KOPT-K1 (cell line): ENCODE data around the gene LCE7A.

Experiments used
- H3K27ac ChIP-seq: fragments of 200-600 bp; sonication (generic); 2 replicates; pipeline ENCODE4 v1.5.1; 2016; ENCODE audit warnings: antibody characterized with exemption, mild to moderate bottlenecking, low read depth, low read length; ENCODE audit not compliant: poor library complexity, severe bottlenecking
- H3K36me3 ChIP-seq: fragments of 200-600 bp; sonication (generic); 2 replicates; pipeline ENCODE4 v1.5.1; 2017; ENCODE audit warnings: antibody characterized with exemption, mild to moderate bottlenecking, low read length, moderate library complexity; ENCODE audit not compliant: insufficient read depth
- H3K9me3 ChIP-seq: fragments of 200-600 bp; sonication (generic); 2 replicates; pipeline ENCODE4 v1.5.1; 2017; ENCODE audit warnings: antibody characterized with exemption, low read length, mild to moderate bottlenecking; ENCODE audit not compliant: insufficient read depth, poor library complexity, severe bottlenecking

Gene LCE7A, protein sequence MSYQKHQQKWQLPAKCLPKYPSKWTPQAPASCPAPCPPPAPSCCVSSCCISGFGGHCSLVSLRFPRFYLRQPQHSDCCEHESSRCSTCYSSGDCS

DNA sequence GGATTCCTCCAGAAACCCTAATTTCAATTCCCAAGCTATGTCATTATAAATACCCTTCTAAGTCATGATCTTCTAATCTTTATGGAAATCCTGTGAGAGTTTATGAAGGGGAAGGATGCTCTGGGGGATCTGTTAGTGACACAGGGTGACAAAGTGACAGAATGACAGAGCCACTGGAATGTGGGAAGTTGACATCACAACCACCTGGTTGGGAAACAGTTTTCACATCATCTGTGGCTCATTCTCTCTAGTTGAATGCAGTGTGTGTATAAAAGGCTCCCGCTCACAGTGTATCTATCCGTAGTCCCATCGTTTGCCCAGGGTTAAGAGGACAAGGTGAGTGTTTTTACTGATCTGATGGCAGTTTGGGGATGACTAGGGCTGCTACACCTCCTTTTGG lies at the start of gene LCE7A:
Gene LCE7A (plus strand): TSS at position 301 of the 400 bp plus-strand sequence. CDS start 702 bp downstream, outside the sequence.
- H3K27ac ChIP-seq = no peak within 1 kb of the TSS
- no peaks in the 10 kb centered on the region for H3K36me3 ChIP-seq
- no peaks in the 10 kb centered on the region for H3K9me3 ChIP-seq

DNA sequence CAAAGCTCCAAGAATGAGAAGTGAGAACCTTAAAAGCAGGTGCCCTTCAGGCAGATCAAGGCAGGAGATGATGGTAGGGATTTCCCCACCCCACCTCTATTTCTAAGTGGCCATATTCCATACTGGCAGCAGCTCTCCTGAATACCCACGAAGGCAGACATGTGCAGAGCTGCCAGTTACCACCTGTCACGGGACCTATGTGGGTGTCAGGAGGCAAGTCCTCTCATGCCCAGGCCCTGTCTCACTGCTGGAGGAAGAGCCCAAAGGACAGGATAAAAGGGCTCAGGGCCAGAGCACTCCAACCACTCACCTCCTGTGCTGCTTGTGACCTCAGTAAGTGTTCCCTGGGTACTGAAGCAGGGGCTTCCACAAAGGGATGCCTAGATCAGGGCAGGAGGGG lies 48.7 kb upstream of the LCE7A start:
- no peaks in the 10 kb centered on the region for H3K9me3 ChIP-seq
- no peak overlapping the region for H3K27ac ChIP-seq
- H3K36me3 ChIP-seq = no peaks in the 10 kb centered on the region

DNA sequence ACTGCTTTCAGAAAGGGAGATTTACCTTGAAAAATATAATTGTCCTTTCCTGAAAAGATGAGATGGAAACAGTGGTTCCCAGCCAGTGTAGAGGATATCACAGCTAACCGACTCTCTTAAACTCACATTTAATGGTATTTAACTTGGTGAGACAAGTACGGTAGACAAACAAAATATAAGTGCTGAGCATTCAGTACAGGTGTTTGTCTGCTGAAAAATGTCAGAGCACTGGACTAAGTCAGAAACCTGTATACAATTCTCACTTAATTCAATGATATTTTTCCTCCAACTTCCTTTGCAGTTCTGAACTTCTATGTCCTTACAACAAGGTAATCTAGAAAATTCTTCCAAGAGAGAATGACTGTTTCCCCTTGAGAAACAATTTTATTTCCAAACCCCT lies 48.1 kb upstream of the LCE7A start, which contains the start of gene LCE1B:
Gene LCE1B (plus strand): TSS at position 301 of the 400 bp plus-strand sequence. CDS start 476 bp downstream, outside the sequence.
- Histone ChIP-seq H3K36me3 (no peaks in the 10 kb centered on the region), H3K27ac (no peak within 1 kb of the TSS), H3K9me3 (no peaks in the 10 kb centered on the region)

DNA sequence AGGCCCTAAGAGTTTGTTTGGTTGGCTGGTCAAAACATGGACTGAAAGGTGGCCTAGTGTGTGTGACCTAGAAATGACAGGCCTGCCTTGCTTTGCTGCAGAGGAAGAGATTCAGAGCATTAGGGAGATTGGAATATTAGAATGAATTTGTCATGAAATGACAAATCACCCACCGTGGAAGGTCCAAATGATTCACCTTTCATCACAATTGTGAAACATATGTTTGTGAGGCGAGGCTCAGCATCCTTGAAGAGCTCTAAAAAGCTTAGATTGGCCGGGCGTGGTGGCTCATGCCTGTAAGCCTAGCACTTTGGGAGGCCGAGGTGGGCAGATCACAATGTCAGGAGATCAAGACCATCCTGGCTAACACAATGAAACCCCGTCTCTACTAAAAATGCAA lies 42.5 kb upstream of the LCE7A start:
- Histone ChIP-seq H3K9me3 (no peaks in the 10 kb centered on the region), H3K36me3 (no peaks in the 10 kb centered on the region), H3K27ac (no peak overlapping the region)

DNA sequence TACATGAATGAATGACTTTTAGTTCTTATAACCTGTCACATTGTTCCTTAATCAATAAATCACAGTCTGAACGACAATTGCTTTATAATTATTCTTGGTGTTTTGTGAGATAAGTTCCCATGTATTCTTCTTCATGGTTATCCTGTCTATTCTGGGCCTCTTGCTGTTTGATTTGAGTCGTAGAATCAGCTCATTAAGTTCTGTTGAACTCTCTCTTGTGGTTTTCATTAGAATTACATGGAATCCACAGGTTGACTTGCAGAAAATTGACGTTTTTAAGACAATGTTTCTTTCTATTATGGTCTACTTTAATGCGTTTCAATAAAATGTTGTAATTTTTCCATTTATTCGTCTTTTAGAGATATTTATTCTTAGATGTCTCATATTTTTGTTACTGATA lies 36.5 kb upstream of the LCE7A start:
- Histone ChIP-seq H3K27ac (no peak overlapping the region), H3K36me3 (no peaks in the 10 kb centered on the region), H3K9me3 (no peaks in the 10 kb centered on the region)

DNA sequence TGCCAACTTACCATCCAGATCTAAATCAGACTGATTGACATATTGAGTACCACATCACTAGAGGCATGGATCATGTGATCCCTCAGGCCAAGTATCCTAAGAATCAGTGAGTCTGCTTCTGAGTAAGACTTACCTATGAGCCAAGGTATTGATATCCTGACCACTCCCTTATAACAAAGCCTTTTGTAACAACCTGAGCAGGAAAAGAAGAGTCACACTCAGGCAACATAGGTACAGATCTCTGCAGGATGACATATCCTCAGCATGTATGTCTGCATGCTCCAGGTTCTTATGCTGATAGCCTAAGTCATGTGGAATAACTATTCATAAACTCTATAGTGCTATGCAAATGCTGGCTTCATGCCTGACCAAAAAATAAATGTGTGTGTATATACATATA lies 34.8 kb upstream of the LCE7A start:
- Histone ChIP-seq H3K27ac (no peak overlapping the region), H3K36me3 (no peaks in the 10 kb centered on the region), H3K9me3 (no peaks in the 10 kb centered on the region)

DNA sequence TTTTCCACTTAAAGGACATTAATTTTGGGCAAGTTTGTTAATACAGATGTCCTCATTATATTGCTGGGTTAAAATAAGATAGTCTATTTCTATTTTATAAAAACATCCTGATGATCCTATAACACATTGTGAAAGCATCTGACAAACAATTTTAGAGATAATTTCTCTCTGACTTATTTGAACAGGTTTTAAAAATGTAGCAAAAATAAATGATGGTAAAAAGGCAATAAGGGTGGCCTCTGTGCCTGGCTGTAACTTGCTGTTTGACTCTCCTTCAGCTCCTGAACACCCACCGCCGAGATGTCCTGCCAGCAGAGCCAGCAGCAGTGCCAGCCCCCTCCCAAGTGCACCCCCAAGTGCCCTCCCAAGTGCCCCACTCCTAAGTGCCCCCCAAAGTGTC lies 32.6 kb upstream of the LCE7A start, which contains the start of gene LCE1A:
Gene LCE1A (plus strand): TSS at position 301 of the 400 bp plus-strand sequence. CDS start 0 bp downstream, at position 301.
- H3K36me3 ChIP-seq = no peaks in the 10 kb centered on the region
- H3K9me3 ChIP-seq = no peaks in the 10 kb centered on the region
- no peak within 1 kb of the TSS for H3K27ac ChIP-seq

DNA sequence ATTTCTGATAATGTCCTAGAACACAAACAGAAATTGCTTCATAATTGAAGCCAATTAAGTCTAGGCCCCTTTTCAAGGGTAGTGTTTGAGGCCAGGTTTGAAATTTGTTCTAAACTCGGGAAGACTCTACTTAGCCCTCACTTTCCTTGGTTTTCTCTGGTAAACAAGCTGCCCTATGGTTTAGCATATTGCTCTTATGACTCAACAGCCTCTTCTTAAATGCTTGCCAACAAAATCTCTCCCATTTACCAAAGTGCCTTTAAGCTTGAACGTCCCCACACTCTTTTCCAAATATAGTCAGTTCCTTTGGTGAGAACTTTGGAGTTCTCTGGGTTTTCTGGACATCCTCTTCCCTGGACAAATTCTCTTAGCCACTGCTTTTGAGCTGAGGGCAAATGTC lies 22.9 kb upstream of the LCE7A start:
- no peak overlapping the region for H3K27ac ChIP-seq
- no peaks in the 10 kb centered on the region for H3K9me3 ChIP-seq
- no peaks in the 10 kb centered on the region for H3K36me3 ChIP-seq

DNA sequence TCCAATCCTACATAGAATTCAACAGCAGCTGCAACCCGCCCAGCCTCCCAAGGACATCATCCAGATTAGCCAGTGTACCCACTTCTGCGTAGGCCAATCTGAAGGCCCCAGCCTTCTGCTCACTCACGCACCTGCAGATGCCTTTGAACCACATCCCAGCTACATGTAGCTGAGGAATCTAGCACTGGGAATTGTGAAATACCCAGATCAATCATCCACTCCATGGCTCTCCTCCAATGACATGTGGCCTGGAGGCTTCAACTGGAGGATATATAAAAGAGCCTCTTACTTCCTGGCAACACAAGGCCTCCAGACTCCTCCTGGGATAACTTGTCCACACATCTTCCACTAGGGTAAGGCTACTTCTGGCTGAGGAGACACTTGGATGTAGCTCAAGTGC lies 17.2 kb upstream of the LCE7A start, which contains the start of gene LCE6A:
Gene LCE6A (plus strand): TSS at position 301 of the 400 bp plus-strand sequence. CDS start 665 bp downstream, outside the sequence.
- no peak within 1 kb of the TSS for H3K27ac ChIP-seq
- H3K36me3 ChIP-seq = no peaks in the 10 kb centered on the region
- H3K9me3 ChIP-seq = no peaks in the 10 kb centered on the region

DNA sequence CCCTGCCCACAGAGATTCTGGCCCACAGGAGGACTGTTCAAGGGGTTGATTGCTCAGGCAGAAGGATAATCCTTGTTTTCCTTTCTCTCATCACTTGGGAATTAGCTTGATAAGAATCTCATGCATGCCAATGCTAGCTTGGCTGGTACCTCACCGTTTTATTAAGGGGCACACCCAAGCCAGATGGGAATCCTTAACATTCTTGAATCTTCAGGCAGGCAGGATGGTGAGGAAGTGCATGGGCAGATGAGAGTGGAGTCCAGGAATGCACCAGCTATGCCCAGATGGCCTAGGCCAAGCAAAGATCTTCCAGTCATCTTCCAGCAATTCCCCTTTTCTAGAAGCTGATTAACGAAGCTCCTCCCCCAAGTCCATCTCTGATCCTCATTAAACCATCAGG lies 4.1 kb upstream of the LCE7A start:
- no peak overlapping the region for H3K27ac ChIP-seq
- H3K9me3 ChIP-seq = no peaks in the 10 kb centered on the region
- H3K36me3 ChIP-seq = no peaks in the 10 kb centered on the region

DNA sequence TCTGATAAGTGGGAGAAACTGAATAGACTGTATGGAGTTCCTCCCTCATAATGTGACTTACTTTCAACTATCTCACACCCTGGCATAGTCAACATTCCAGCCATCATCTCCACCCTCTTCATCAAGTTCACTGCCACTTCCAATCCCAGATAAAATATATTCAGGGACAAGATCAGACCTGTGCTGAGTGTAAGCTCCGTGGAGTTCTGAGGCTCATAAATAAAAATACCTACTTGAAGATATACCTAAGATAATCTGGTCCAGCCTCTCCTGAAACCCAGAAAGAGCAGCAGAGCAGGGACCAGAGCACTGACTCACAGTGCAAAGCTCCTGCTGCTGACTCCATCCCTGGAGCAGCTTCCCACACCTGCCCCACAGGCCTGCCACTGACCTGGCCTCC lies 1.7 kb upstream of the LCE7A start:
- H3K36me3 ChIP-seq = no peaks in the 10 kb centered on the region

DNA sequence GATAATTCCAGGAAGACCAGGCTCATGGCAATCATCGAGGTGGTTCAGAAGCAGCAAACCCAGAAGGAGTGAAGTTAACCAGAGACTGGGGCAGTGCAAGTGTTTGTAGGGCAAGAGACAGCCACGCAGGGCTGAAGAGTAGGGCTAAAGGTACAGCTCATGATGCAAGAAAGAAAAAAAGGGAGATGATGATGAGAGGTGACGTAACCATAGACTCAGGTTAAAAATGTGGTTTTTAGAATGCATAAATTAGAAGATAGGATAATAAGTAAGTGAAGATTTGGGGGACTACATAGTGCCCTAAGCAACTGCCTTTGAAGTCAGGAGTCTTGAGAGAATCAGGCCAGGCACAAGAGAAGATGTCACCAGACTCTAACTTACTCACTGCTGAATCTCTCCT lies 333 bp downstream of the LCE7A start:
- no peaks in the 10 kb centered on the region for H3K36me3 ChIP-seq
- H3K9me3 ChIP-seq = no peaks in the 10 kb centered on the region
- no peak overlapping the region for H3K27ac ChIP-seq

More for the DNA sequence above, 1.7 kb upstream of the LCE7A start:
- Histone ChIP-seq H3K27ac (no peak overlapping the region), H3K9me3 (no peaks in the 10 kb centered on the region)

DNA sequence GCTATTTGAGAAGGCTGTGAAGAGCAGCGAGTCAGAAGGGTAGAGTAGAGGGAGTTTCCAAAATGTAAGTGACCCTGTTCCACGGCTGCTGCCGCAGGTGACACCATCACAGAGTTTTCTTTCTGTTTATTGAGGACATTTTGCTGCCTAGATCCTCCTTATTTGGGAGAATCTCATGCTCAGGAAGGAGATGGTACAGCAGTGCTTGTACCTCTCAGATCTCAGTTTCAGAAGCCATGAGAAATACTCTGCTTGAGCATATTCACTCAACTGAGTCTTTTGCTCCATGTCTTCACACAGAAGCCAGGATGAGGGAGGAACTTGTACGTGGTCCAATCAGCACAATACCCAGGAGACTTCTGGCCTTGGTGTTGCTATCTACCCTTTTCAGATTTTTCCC lies 1.6 kb downstream of the LCE7A start:
- no peak overlapping the region for H3K27ac ChIP-seq
- no peaks in the 10 kb centered on the region for H3K36me3 ChIP-seq
- no peaks in the 10 kb centered on the region for H3K9me3 ChIP-seq

DNA sequence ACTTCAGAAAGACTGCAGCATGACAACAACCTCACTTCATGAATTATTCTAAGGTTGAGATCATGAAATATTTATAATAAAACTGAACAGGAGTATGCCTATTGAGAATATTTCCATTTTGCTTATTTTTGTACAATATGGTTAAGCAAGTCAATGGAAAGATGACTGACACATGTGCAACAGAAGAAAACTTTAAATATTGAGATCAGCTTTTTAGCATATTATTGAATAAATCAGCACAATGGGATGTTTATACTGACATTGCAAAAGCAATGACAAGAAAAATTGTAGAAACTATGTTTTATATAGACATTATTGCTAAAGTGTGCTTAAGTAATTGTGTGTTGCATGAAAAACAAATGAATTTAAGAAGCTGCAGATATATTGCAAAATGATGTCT lies 4.6 kb downstream of the LCE7A start:
- Histone ChIP-seq H3K27ac (no peak overlapping the region), H3K36me3 (no peaks in the 10 kb centered on the region), H3K9me3 (no peaks in the 10 kb centered on the region)

DNA sequence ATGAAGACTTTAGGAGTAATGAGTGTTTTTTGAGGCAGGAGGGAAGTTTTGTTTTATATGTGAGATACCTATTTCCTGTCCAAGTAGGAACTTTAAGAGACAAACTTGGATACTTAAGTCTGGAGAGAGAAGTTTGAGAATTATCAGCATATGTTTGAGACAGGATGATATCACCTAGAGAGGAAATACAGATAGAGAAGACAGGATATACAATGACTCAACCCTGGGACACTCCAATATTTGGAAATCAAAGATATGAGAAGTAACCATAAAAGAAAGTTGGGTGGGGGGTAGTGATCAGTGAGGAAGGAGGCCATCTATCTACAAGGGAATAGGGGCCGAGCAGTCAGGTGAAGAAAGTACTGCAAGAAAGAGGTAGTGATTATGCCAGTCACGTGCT lies 6.5 kb downstream of the LCE7A start:
- H3K36me3 ChIP-seq = no peaks in the 10 kb centered on the region

DNA sequence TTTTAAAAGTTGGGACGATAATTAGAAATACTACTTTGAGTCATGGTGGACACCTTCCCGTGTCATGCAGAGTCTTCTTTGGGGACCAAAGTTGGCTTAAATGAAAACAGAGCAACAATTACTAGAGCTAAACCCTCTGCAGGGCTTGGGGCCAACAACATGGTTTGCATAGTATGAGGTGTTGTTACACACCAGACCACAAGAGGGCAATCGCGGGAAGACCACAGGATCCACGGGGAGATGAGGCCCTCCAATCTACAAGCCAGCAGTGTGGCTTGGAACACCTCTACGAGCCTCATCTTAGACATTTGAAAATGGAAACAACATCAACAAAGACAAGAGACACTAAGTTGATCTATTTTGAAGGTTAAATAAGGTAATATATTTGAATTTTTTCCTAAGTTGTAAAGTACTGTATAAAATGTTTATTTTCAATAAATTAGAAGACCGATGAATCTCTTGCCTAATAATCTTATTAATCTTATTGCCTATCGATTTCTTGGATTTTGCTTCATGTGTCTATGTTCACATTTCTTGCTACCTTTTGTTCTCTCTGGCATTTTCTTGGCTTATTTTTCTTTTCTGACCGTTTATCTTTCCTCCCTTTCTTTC lies 10.1 kb downstream of the LCE7A start:
- no peaks in the 10 kb centered on the region for H3K9me3 ChIP-seq
- H3K36me3 ChIP-seq = no peaks in the 10 kb centered on the region
- H3K27ac ChIP-seq = no peak overlapping the region

More for the DNA sequence above, 6.5 kb downstream of the LCE7A start:
- Histone ChIP-seq H3K27ac (no peak overlapping the region), H3K9me3 (no peaks in the 10 kb centered on the region)
